WTC11 (cell line): ENCODE results near the gene KDM2B.

Experiments
- GABPB1 ChIP-seq: sonication (generic); formaldehyde crosslinking; IDR thresholded peaks from 2 replicates; pipeline ENCODE4 v1.8.1; 2023; ENCODE audit warnings: mild to moderate bottlenecking, missing genetic modification reagents
- JUN ChIP-seq: sonication (generic); formaldehyde crosslinking; IDR thresholded peaks from 2 replicates; pipeline ENCODE4 v1.8.0; 2023; ENCODE audit warnings: mild to moderate bottlenecking, missing genetic modification reagents
- NR2C2 ChIP-seq: sonication (generic); formaldehyde crosslinking; IDR thresholded peaks from 2 replicates; pipeline ENCODE4 v1.8.0; 2022; ENCODE audit warnings: mild to moderate bottlenecking, missing genetic modification reagents
- PRRX2 ChIP-seq: fragments of 250-450 bp; sonication (Bioruptor Pico); IDR thresholded peaks from 2 replicates; pipeline ENCODE4 v1.8.0; 2021; ENCODE audit warnings: mild to moderate bottlenecking
- SP1 ChIP-seq: sonication (generic); formaldehyde crosslinking; conservative IDR thresholded peaks from 2 replicates; pipeline ENCODE4 v1.8.1; 2022; ENCODE audit warnings: missing genetic modification reagents
- TEAD1 ChIP-seq: sonication (generic); formaldehyde crosslinking; IDR thresholded peaks from 2 replicates; pipeline ENCODE4 v1.8.0; 2022; ENCODE audit warnings: mild to moderate bottlenecking, missing genetic modification reagents
- ZNF219 ChIP-seq: sonication (generic); formaldehyde crosslinking; IDR thresholded peaks from 2 replicates; pipeline ENCODE4 v1.8.0; 2023; ENCODE audit warnings: missing genetic modification reagents, mild to moderate bottlenecking, borderline replicate concordance
- TF ChIP-seq, protein P1 (sequence below): fragments of 200-600 bp; IDR thresholded peaks from 2 replicates; pipeline ENCODE4 v1.8.0; 2022; ENCODE audit warnings: antibody characterized with exemption
- TF ChIP-seq, protein P2 (sequence below): sonication (generic); formaldehyde crosslinking; IDR thresholded peaks from 2 replicates; pipeline ENCODE4 v1.8.0; 2022; ENCODE audit warnings: mild to moderate bottlenecking, missing genetic modification reagents
- TF ChIP-seq, protein P3 (sequence below): sonication (generic); formaldehyde crosslinking; IDR thresholded peaks from 2 replicates; pipeline ENCODE4 v1.8.1; 2023; ENCODE audit warnings: mild to moderate bottlenecking, missing genetic modification reagents, borderline replicate concordance
- TF ChIP-seq, protein P4 (sequence below): sonication (generic); formaldehyde crosslinking; conservative IDR thresholded peaks from 2 replicates; pipeline ENCODE4 v1.8.1; 2022; ENCODE audit warnings: mild to moderate bottlenecking, missing genetic modification reagents
- TF ChIP-seq, protein P5 (sequence below): sonication (generic); formaldehyde crosslinking; IDR thresholded peaks from 2 replicates; pipeline ENCODE4 v1.8.1; 2022; ENCODE audit warnings: low read depth, missing genetic modification reagents, borderline replicate concordance

DNA sequence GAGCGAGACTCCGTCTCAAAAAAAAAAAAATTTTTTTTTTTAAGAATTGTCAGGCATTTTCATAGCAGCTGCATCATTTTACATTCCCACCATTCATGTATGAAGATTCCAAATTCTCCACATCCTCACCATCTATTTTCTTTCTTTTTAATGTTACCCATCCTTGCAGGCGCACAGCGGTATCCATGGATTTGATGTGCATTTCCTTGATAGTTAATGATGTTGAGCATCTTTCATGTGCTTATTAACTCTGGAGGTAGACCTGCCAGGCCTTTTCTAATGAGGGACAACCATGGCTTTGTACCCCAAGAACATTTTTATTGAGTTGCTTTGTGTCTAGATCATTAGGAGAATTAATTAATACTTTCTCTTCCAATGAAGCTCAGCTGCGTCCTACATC, 182.5 kb downstream of the KDM2B start:
- TF ChIP-seq, protein P1, sequence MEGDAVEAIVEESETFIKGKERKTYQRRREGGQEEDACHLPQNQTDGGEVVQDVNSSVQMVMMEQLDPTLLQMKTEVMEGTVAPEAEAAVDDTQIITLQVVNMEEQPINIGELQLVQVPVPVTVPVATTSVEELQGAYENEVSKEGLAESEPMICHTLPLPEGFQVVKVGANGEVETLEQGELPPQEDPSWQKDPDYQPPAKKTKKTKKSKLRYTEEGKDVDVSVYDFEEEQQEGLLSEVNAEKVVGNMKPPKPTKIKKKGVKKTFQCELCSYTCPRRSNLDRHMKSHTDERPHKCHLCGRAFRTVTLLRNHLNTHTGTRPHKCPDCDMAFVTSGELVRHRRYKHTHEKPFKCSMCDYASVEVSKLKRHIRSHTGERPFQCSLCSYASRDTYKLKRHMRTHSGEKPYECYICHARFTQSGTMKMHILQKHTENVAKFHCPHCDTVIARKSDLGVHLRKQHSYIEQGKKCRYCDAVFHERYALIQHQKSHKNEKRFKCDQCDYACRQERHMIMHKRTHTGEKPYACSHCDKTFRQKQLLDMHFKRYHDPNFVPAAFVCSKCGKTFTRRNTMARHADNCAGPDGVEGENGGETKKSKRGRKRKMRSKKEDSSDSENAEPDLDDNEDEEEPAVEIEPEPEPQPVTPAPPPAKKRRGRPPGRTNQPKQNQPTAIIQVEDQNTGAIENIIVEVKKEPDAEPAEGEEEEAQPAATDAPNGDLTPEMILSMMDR = no peak
- TF ChIP-seq NR2C2 (CRISPR knock-in tag) (no peak), PRRX2 (no peak), ZNF219 (no peak), JUN (CRISPR knock-in tag) (no peak), GABPB1 (CRISPR knock-in tag) (no peak), SP1 (CRISPR knock-in tag) (no peak), TEAD1 (no peak)
- TF ChIP-seq, protein P2, sequence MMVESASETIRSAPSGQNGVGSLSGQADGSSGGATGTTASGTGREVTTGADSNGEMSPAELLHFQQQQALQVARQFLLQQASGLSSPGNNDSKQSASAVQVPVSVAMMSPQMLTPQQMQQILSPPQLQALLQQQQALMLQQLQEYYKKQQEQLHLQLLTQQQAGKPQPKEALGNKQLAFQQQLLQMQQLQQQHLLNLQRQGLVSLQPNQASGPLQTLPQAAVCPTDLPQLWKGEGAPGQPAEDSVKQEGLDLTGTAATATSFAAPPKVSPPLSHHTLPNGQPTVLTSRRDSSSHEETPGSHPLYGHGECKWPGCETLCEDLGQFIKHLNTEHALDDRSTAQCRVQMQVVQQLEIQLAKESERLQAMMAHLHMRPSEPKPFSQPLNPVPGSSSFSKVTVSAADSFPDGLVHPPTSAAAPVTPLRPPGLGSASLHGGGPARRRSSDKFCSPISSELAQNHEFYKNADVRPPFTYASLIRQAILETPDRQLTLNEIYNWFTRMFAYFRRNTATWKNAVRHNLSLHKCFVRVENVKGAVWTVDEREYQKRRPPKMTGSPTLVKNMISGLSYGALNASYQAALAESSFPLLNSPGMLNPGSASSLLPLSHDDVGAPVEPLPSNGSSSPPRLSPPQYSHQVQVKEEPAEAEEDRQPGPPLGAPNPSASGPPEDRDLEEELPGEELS (CRISPR knock-in tag) = no peak
- TF ChIP-seq, protein P3, sequence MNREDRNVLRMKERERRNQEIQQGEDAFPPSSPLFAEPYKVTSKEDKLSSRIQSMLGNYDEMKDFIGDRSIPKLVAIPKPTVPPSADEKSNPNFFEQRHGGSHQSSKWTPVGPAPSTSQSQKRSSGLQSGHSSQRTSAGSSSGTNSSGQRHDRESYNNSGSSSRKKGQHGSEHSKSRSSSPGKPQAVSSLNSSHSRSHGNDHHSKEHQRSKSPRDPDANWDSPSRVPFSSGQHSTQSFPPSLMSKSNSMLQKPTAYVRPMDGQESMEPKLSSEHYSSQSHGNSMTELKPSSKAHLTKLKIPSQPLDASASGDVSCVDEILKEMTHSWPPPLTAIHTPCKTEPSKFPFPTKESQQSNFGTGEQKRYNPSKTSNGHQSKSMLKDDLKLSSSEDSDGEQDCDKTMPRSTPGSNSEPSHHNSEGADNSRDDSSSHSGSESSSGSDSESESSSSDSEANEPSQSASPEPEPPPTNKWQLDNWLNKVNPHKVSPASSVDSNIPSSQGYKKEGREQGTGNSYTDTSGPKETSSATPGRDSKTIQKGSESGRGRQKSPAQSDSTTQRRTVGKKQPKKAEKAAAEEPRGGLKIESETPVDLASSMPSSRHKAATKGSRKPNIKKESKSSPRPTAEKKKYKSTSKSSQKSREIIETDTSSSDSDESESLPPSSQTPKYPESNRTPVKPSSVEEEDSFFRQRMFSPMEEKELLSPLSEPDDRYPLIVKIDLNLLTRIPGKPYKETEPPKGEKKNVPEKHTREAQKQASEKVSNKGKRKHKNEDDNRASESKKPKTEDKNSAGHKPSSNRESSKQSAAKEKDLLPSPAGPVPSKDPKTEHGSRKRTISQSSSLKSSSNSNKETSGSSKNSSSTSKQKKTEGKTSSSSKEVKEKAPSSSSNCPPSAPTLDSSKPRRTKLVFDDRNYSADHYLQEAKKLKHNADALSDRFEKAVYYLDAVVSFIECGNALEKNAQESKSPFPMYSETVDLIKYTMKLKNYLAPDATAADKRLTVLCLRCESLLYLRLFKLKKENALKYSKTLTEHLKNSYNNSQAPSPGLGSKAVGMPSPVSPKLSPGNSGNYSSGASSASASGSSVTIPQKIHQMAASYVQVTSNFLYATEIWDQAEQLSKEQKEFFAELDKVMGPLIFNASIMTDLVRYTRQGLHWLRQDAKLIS (CRISPR knock-in tag) = no peak
- TF ChIP-seq, protein P4, sequence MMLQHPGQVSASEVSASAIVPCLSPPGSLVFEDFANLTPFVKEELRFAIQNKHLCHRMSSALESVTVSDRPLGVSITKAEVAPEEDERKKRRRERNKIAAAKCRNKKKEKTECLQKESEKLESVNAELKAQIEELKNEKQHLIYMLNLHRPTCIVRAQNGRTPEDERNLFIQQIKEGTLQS (CRISPR knock-in tag) = no peak
- TF ChIP-seq, protein P5, sequence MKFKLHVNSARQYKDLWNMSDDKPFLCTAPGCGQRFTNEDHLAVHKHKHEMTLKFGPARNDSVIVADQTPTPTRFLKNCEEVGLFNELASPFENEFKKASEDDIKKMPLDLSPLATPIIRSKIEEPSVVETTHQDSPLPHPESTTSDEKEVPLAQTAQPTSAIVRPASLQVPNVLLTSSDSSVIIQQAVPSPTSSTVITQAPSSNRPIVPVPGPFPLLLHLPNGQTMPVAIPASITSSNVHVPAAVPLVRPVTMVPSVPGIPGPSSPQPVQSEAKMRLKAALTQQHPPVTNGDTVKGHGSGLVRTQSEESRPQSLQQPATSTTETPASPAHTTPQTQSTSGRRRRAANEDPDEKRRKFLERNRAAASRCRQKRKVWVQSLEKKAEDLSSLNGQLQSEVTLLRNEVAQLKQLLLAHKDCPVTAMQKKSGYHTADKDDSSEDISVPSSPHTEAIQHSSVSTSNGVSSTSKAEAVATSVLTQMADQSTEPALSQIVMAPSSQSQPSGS (CRISPR knock-in tag) = no peak
